HCT116 (cell line): ENCODE measurements around the gene ACAP3. TPM values are rescaled to one million over a fixed set of nuclear protein-coding genes. Genes with fewer than 3 reads are reported as not detected.

ENCODE experiments used
- ATAC-seq: fragments of 200-7000 bp; cut with Tn5 transposase; 2 replicates; pipeline ENCODE4 v1.9.1; 2020; ENCODE audit warnings: mild to moderate bottlenecking, moderate library complexity
- BruUV-seq: library from RNA; stranded (reverse); fragments of 400-500 nt; replicated peaks from 2 replicates; lab custom pipeline; 2021; lab: Mats Ljungman, UMichigan
- CTCF ChIA-PET: fragments of 300-600 bp; sonication (Branson Sonifier 250); formaldehyde crosslinking; loops from one replicate; lab custom pipeline; 2021; ENCODE audit warnings: antibody characterized with exemption; lab: Charles Lee
- POLR2A ChIA-PET: fragments of 300-600, 350-600 bp; sonication (Branson Sonifier 250); formaldehyde crosslinking; loops from one replicate; lab custom pipeline; 2021; ENCODE audit warnings: antibody characterized with exemption; lab: Charles Lee
- RAD21 ChIA-PET, 2 experiments: fragments of 300-600 bp; sonication (Branson Sonifier 250); formaldehyde crosslinking; loops; one replicate each; lab custom pipeline; 2023; ENCODE audit warnings: low total read pairs in 2 of 2; ENCODE audit not compliant: uncharacterized antibody in 2 of 2, unreplicated experiment in 2 of 2, low non-redundant PET in 1 of 2; lab: Charles Lee
- DNase-seq: peaks from one replicate; pipeline ENCODE4 v3.0.0-alpha.2; 2010; ENCODE audit warnings: low read depth, low spot score
- H2AFZ ChIP-seq: fragments of 200-600 bp; shearing (Covaris generic), sonication (generic); 2 replicates; pipeline ENCODE4 v1.6.1; 2017; ENCODE audit warnings: low read depth, mixed run types, mixed read lengths, antibody characterized with exemption, low read length; ENCODE audit not compliant: poor library complexity, severe bottlenecking
- H3K27ac ChIP-seq: 2 replicates; pipeline ENCODE4 v1.5.1; 2012; ENCODE audit warnings: low read depth, low read length
- H3K27me3 ChIP-seq: fragments of 200-600 bp; sonication (generic); 2 replicates; pipeline ENCODE4 v1.6.1; 2016; ENCODE audit warnings: mixed run types, low read length, mixed read lengths; ENCODE audit not compliant: insufficient read depth
- H3K36me3 ChIP-seq, 2 experiments: fragments of 200-500 bp in 1 of 2; fragments of 200-600 bp in 1 of 2; sonication (Bioruptor generic) in 1 of 2; sonication (generic) in 1 of 2; 2 replicates each; pipeline versions ENCODE4 v1.5.1 to v1.6.1; 2014 to 2016; ENCODE audit warnings: low read length in 2 of 2, inconsistent platforms in 1 of 2, mixed read lengths in 1 of 2, mixed run types in 1 of 2; ENCODE audit not compliant: insufficient read depth in 2 of 2, control insufficient read depth in 1 of 2
- H3K4me1 ChIP-seq, 2 experiments: fragments of 200-600 bp in 1 of 2; sonication (generic) in 1 of 2; 2 replicates each; pipeline versions ENCODE4 v1.5.1 to v1.6.1; 2012 to 2017; ENCODE audit warnings: low read length in 2 of 2, inconsistent platforms in 1 of 2, mild to moderate bottlenecking in 1 of 2, mixed read lengths in 1 of 2, mixed run types in 1 of 2, moderate library complexity in 1 of 2; ENCODE audit not compliant: insufficient read depth in 2 of 2, control insufficient read depth in 1 of 2
- H3K4me2 ChIP-seq: fragments of 200-600 bp; sonication (generic); 2 replicates; pipeline ENCODE4 v1.6.1; 2017; ENCODE audit warnings: mixed run types, low read length, mixed read lengths
- H3K4me3 ChIP-seq, 2 experiments: fragments of 200-600 bp in 1 of 2; sonication (generic) in 1 of 2; replicated peaks in 1 of 2; 2 replicates each; pipeline ENCODE4 v1.5.1; 2011 to 2016; ENCODE audit warnings: low read length in 2 of 2, control low read depth in 1 of 2, low read depth in 1 of 2, mild to moderate bottlenecking in 1 of 2, mixed read lengths in 1 of 2, mixed run types in 1 of 2
- H3K79me2 ChIP-seq: fragments of 200-600 bp; sonication (generic); 2 replicates; pipeline ENCODE4 v1.6.1; 2017; ENCODE audit warnings: mild to moderate bottlenecking, mixed run types, low read length, moderate library complexity, mixed read lengths; ENCODE audit not compliant: insufficient read depth
- H3K9ac ChIP-seq: fragments of 200-600 bp; sonication (generic); 2 replicates; pipeline ENCODE4 v1.6.1; 2016; ENCODE audit warnings: low read length, mixed read lengths
- H3K9me2 ChIP-seq: fragments of 200-600 bp; sonication (generic), shearing (Covaris generic); 2 replicates; pipeline ENCODE4 v1.6.1; 2017; ENCODE audit warnings: mixed run types, mild to moderate bottlenecking, moderate library complexity; ENCODE audit not compliant: insufficient read depth
- H3K9me3 ChIP-seq, 2 experiments: fragments of 200-500 bp in 1 of 2; fragments of 200-600 bp in 1 of 2; sonication (Bioruptor generic) in 1 of 2; sonication (generic) in 1 of 2; 2 replicates each; pipeline ENCODE4 v1.6.1; 2014 to 2017; ENCODE audit warnings: low read length in 2 of 2, mixed read lengths in 2 of 2, inconsistent platforms in 1 of 2, low read depth in 1 of 2, mild to moderate bottlenecking in 1 of 2, mixed run types in 1 of 2, moderate library complexity in 1 of 2; ENCODE audit not compliant: control insufficient read depth in 1 of 2, insufficient read depth in 1 of 2
- H4K20me1 ChIP-seq: fragments of 200-600 bp; sonication (generic), shearing (Covaris generic); 2 replicates; pipeline ENCODE4 v1.6.1; 2017; ENCODE audit warnings: mixed run types, mild to moderate bottlenecking, moderate library complexity; ENCODE audit not compliant: insufficient read depth
- EZH2phosphoT487 ChIP-seq: fragments of 200-600 bp; IDR thresholded peaks from 2 replicates; pipeline ENCODE4 v1.6.1; 2018; ENCODE audit warnings: antibody characterized with exemption, borderline replicate concordance
- FOSL1 ChIP-seq: IDR thresholded peaks from 2 replicates; pipeline ENCODE4 v1.6.1; 2012; ENCODE audit warnings: low read depth
- JUND ChIP-seq: IDR thresholded peaks from 2 replicates; pipeline ENCODE4 v1.6.1; 2012
- POLR2A ChIP-seq: IDR thresholded peaks from 2 replicates; pipeline ENCODE4 v1.7.0; 2011; ENCODE audit warnings: borderline replicate concordance; ENCODE audit not compliant: insufficient read depth, insufficient read length; ENCODE audit errors: extremely low read depth
- SRF ChIP-seq: IDR thresholded peaks from 2 replicates; pipeline ENCODE4 v1.6.1; 2012; ENCODE audit warnings: low read depth
- ZFX ChIP-seq: fragments of 450-650 bp; IDR thresholded peaks from 2 replicates; pipeline ENCODE4 v1.6.1; 2017
- intact Hi-C: fragments of 100-400 bp; cut with micrococcal nuclease; formaldehyde crosslinking; loops from 2 replicates; pipeline ENCODE4 v1.10.0; 2022
- total RNA-seq: library from RNA; stranded (reverse); gene quantifications from one replicate; pipeline ENCODE4 v1.2.1, GENCODE V29; 2021; ENCODE audit not compliant: unreplicated experiment
- TF ChIP-seq, protein P1 (sequence below), 3 experiments: fragments of 200-600 bp in 1 of 3; sonication (generic) in 1 of 3; IDR thresholded peaks in 2 of 3; conservative IDR thresholded peaks in 1 of 3; 2 replicates each; pipeline ENCODE4 v1.5.1; 2012 to 2017; ENCODE audit warnings: low read depth in 2 of 3, low read length in 2 of 3, antibody characterized with exemption in 1 of 3, borderline replicate concordance in 1 of 3, control low read depth in 1 of 3, mild to moderate bottlenecking in 1 of 3, mixed read lengths in 1 of 3, mixed run types in 1 of 3, moderate library complexity in 1 of 3; ENCODE audit not compliant: insufficient read depth in 1 of 3

ACAP3 gene
- total RNA-seq, 1 experiment from 2014 or later = 38.8 TPM

DNA sequence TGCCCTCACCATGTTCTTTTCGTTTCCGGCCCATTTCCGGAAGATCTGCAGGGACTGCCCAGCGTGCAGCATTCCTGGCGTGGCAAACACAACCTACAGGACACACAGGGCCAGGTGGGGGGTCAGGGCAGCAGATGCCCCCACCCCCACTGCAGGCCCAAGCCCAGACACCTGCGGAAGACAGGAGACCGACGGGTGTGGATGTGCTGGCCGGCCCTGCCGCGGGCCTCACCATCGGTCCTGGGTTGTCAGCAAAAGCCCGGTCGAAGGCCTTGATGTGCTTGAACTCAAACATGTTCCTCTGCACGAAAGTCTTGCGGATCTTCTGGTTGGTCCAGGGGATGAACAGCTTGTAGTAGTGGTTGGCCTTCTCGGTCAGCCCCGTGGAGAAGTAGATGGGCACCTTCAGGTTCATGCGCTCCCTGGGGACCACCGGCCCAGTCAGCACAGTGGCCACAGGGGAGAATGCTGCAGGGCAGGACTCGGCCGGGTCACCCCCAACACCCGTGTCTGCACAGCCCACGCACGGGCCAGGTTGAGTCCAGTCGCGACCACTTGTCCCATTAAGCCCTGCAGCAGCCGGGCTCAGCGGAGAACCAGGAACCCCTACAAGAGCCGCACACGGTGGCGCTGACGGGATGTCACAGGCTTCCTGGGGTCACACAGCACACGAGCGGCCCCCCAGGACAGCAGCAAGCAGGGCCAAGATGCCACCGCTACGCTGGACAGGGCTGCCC is 5.9 kb upstream of the ACAP3 start (continued):
- TF ChIP-seq FOSL1 (no peak), EZH2phosphoT487 (no peak), ZFX (no peak), POLR2A (no peak), JUND (no peak)

DNA sequence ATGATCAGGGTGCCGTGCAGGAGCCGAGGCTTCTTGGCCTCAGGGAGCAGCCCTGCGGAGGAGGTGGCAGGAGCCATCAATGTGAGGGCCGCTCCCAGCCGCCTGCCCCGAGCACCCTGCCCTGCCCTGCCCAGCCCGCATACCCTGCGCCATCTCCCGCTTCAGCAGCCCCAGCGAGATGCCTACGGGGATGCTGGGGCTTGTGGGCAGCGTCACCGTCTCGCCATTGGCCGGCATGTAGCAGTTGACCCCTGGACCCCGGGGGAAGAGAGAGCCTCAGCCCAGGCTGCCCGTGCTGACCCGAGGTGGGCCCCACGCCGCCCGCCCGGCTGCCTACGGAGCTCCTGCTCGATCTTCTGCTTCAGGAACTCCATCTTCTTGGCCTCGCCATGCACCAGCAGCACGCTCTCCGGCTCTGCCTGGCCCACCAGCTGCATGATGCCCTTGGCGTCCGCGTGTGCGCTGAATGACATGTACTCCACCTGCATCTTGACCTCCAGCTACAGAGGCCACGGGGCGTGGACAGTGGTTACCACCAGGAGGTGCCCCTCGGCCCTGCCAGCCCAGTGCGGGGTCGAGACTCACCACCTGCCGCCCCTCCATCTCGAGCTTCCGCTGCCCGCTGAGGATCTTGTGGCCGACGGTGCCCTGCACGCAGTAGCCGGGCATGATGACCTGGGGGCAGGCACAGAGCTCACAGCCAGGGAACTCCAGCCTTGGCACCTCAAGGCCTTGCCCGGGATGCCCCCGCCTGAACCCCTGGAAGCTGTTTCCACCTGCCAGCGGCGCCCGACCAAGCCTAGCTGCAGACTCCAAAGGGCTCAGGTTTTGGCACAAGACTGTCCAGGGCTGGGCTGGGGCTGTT is 5.0 kb upstream of the ACAP3 start:
- ATAC-seq = no peak
- Histone ChIP-seq H4K20me1 (peaks cover 3% of the 10 kb centered on the region; the same call in 1 of the 2 replicates), H3K9me3 (no peaks in the 10 kb centered on the region), H3K9me2 (no peaks in the 10 kb centered on the region), H2AFZ (no peak overlapping the region), H3K27me3 (no peaks in the 10 kb centered on the region), H3K9ac (no peak overlapping the region), H3K4me1 (peaks cover 11 to 32% of the 10 kb centered on the region in 2 experiments), H3K27ac (peak overlapping the region; percentile 29; the same call in 1 of the 2 replicates), H3K36me3 (peaks cover 19 to 39% of the 10 kb centered on the region in 2 experiments), H3K4me3 (no peak overlapping the region), H3K79me2 (peaks cover 79% of the 10 kb centered on the region), H3K4me2 (no peak overlapping the region)
- DNase-seq = no peak
- intact Hi-C loops = no loop called here
- ChIA-PET CTCF (no interaction called here), POLR2A (no interaction called here), RAD21 (no interaction called here)
- no TSS peak for BruUV-seq
- TF ChIP-seq SRF = no peak
- TF ChIP-seq, protein P1, sequence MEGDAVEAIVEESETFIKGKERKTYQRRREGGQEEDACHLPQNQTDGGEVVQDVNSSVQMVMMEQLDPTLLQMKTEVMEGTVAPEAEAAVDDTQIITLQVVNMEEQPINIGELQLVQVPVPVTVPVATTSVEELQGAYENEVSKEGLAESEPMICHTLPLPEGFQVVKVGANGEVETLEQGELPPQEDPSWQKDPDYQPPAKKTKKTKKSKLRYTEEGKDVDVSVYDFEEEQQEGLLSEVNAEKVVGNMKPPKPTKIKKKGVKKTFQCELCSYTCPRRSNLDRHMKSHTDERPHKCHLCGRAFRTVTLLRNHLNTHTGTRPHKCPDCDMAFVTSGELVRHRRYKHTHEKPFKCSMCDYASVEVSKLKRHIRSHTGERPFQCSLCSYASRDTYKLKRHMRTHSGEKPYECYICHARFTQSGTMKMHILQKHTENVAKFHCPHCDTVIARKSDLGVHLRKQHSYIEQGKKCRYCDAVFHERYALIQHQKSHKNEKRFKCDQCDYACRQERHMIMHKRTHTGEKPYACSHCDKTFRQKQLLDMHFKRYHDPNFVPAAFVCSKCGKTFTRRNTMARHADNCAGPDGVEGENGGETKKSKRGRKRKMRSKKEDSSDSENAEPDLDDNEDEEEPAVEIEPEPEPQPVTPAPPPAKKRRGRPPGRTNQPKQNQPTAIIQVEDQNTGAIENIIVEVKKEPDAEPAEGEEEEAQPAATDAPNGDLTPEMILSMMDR (IDR thresholded peaks at IDR 0.05 in 2 of 3, conservative IDR thresholded peaks at IDR 0.05 in 1 of 3; ENCODE audit: borderline replicate concordance in 1 of 3, insufficient read depth in 1 of 3, low read depth in 2 of 3, low read length in 2 of 3) = no peak
- TF ChIP-seq, all 23 proteins: peak for 0
